OCI-LY1 (cell line): ENCODE data around the gene MBD1.

ENCODE experiments used
- H2AFZ ChIP-seq: fragments of 200-600 bp; sonication (generic), shearing (Covaris generic); 2 replicates; pipeline ENCODE4 v1.6.0; 2014; ENCODE audit warnings: antibody characterized with exemption, mild to moderate bottlenecking, low read length
- H3F3A ChIP-seq: fragments of 200-600 bp; sonication (generic), shearing (Covaris generic); 2 replicates; pipeline ENCODE4 v1.6.0; 2014; ENCODE audit warnings: mild to moderate bottlenecking, antibody characterized with exemption, low read length, moderate library complexity; ENCODE audit not compliant: insufficient read depth
- H3K27ac ChIP-seq: fragments of 200-600 bp; sonication (generic); 2 replicates; pipeline ENCODE4 v1.5.1; 2014; ENCODE audit warnings: low read length, mixed run types, mild to moderate bottlenecking, low read depth; ENCODE audit not compliant: poor library complexity, severe bottlenecking
- H3K27me3 ChIP-seq: fragments of 200-600 bp; sonication (generic); 2 replicates; pipeline ENCODE4 v1.6.0; 2014; ENCODE audit warnings: antibody characterized with exemption, mild to moderate bottlenecking, low read length, moderate library complexity; ENCODE audit not compliant: insufficient read depth
- H3K36me3 ChIP-seq: fragments of 200-600 bp; sonication (generic); 2 replicates; pipeline ENCODE4 v1.6.1; 2014; ENCODE audit warnings: mild to moderate bottlenecking, antibody characterized with exemption, low read length, moderate library complexity, mixed read lengths; ENCODE audit not compliant: insufficient read depth
- H3K4me1 ChIP-seq: fragments of 200-600 bp; sonication (generic); 2 replicates; pipeline ENCODE4 v1.5.1; 2014; ENCODE audit warnings: mild to moderate bottlenecking, low read length, moderate library complexity; ENCODE audit not compliant: insufficient read depth, severe bottlenecking
- H3K4me2 ChIP-seq: fragments of 200-600 bp; sonication (generic), shearing (Covaris generic); 2 replicates; pipeline ENCODE4 v1.6.1; 2014; ENCODE audit warnings: low read length
- H3K4me3 ChIP-seq: fragments of 200-600 bp; sonication (generic); 2 replicates; pipeline ENCODE4 v1.5.1; 2014; ENCODE audit warnings: low read length, low read depth, mild to moderate bottlenecking, mixed read lengths; ENCODE audit not compliant: poor library complexity, severe bottlenecking
- H3K79me2 ChIP-seq: fragments of 200-600 bp; shearing (Covaris generic); 2 replicates; pipeline ENCODE4 v1.6.1; 2016; ENCODE audit warnings: mixed run types, low read length, mixed read lengths; ENCODE audit not compliant: insufficient read depth
- H3K9ac ChIP-seq: fragments of 200-600 bp; sonication (generic), shearing (Covaris generic); 2 replicates; pipeline ENCODE4 v1.6.1; 2014; ENCODE audit warnings: mild to moderate bottlenecking, low read length, mixed read lengths
- H3K9me2 ChIP-seq: fragments of 200-600 bp; sonication (generic), shearing (Covaris generic); 2 replicates; pipeline ENCODE4 v1.6.1; 2014; ENCODE audit warnings: low read depth, mild to moderate bottlenecking, low read length, mixed read lengths
- H3K9me3 ChIP-seq: fragments of 200-600 bp; shearing (Covaris generic); 2 replicates; pipeline ENCODE4 v1.6.1; 2014; ENCODE audit warnings: low read length, mixed read lengths
- H4K20me1 ChIP-seq: fragments of 200-600 bp; sonication (generic), shearing (Covaris generic); 2 replicates; pipeline ENCODE4 v1.6.0; 2016; ENCODE audit warnings: mild to moderate bottlenecking, low read length; ENCODE audit not compliant: insufficient read depth
- CTCF ChIP-seq: fragments of 200-600 bp; sonication (generic), shearing (Covaris generic); IDR thresholded peaks from 2 replicates; pipeline ENCODE4 v1.5.1; 2017; ENCODE audit warnings: mild to moderate bottlenecking, antibody characterized with exemption, low read length, moderate library complexity, mixed read lengths
- EZH2 ChIP-seq: fragments of 200-600 bp; sonication (generic), shearing (Covaris generic); IDR thresholded peaks from 2 replicates; pipeline ENCODE4 v1.8.0; 2017; ENCODE audit warnings: borderline replicate concordance, mixed run types, mild to moderate bottlenecking, antibody characterized with exemption, low read length, moderate library complexity, mixed read lengths

Gene MBD1

GRCh38 chr18:50281295-50281971 is at the start of gene MBD1:
Gene MBD1 (minus strand): TSS chr18:50281523. CDS start chr18:50279992, 1,531 bp downstream.
- TF ChIP-seq EZH2: no peak
- no peak; the same call in 1 of the 2 replicates for TF ChIP-seq CTCF
- H3K4me2 ChIP-seq: peak within 1 kb of the TSS; percentile 97

GRCh38 chr18:50330176-50330575 is 48.9 kb upstream of the MBD1 start:
- Histone ChIP-seq H4K20me1 (no peaks in the 10 kb centered on the region), H3K4me2 (no peak overlapping the region), H3K27ac (no peak overlapping the region), H3K79me2 (no peaks in the 10 kb centered on the region), H3K9ac (no peak overlapping the region), H3K27me3 (no peaks in the 10 kb centered on the region), H3K4me3 (no peak overlapping the region), H2AFZ (no peak overlapping the region), H3K4me1 (peaks cover 10% of the 10 kb centered on the region), H3K36me3 (peaks cover 4% of the 10 kb centered on the region; the same call in 1 of the 2 replicates), H3F3A (no peaks in the 10 kb centered on the region), H3K9me3 (peaks cover 11% of the 10 kb centered on the region), H3K9me2 (no peaks in the 10 kb centered on the region)
- TF ChIP-seq EZH2 (no peak), CTCF (no peak)

More at GRCh38 chr18:50281295-50281971, at the start of gene MBD1:
- Histone ChIP-seq H3K9ac (peak within 1 kb of the TSS; percentile 99), H3K4me1 (peaks cover 32% of the 10 kb centered on the region), H2AFZ (no peak within 1 kb of the TSS), H3K9me2 (no peaks in the 10 kb centered on the region), H3K27me3 (no peaks in the 10 kb centered on the region), H3K9me3 (no peaks in the 10 kb centered on the region), H3K36me3 (peaks cover 73% of the 10 kb centered on the region), H3K27ac (peak within 1 kb of the TSS; percentile 74), H4K20me1 (no peaks in the 10 kb centered on the region), H3F3A (no peaks in the 10 kb centered on the region), H3K4me3 (peak within 1 kb of the TSS; percentile 98), H3K79me2 (peaks cover 26% of the 10 kb centered on the region)

GRCh38 chr18:50327983-50328382 is 46.7 kb upstream of the MBD1 start:
- Histone ChIP-seq H3K27ac (no peak overlapping the region), H3K4me1 (no peaks in the 10 kb centered on the region), H3K9me3 (peaks cover 11% of the 10 kb centered on the region), H3K9ac (no peak overlapping the region), H3K4me2 (no peak overlapping the region), H3K9me2 (no peaks in the 10 kb centered on the region), H3F3A (no peaks in the 10 kb centered on the region), H3K4me3 (no peak overlapping the region), H3K27me3 (no peaks in the 10 kb centered on the region), H3K79me2 (no peaks in the 10 kb centered on the region), H3K36me3 (peaks cover 4% of the 10 kb centered on the region; the same call in 1 of the 2 replicates), H4K20me1 (no peaks in the 10 kb centered on the region), H2AFZ (no peak overlapping the region)
- TF ChIP-seq EZH2 (no peak), CTCF (no peak)
